Measurements from ENCODE around the gene ERICH6.

ERICH6 gene

GRCh38 chr3:150741497-150742140, 37.9 kb upstream of the ERICH6 start:
- Histone ChIP-seq H3K79me2 (ENCODE audit: control insufficient read depth, low read length) (no peaks in the 10 kb centered on the region), H3K27ac (ENCODE audit: low read depth, low read length) (no peak overlapping the region), H3K27me3 (ENCODE audit: control insufficient read depth, low read length) (peaks cover 27% of the 10 kb centered on the region), H3K9me3 (ENCODE audit: control insufficient read depth, insufficient read depth, low read length) (no peaks in the 10 kb centered on the region), H3K36me3 (ENCODE audit: control insufficient read depth, low read length) (no peaks in the 10 kb centered on the region), H3K4me1 (ENCODE audit: control insufficient read depth, low read length) (peaks cover 36% of the 10 kb centered on the region), H3K4me3 (ENCODE audit: low read length) (no peak overlapping the region), H4K20me1 (ENCODE audit: control insufficient read depth, insufficient read depth, low read depth, low read length) (peaks cover 18% of the 10 kb centered on the region; the same call in 1 of the 2 replicates), H3K4me2 (ENCODE audit: low read length) (no peak overlapping the region), H3F3A (ENCODE audit: control insufficient read depth, insufficient read depth) (0 out of 2 replicates have a peak, but pooled peaks cover 2% of the 10 kb centered on the region), H3K9me2 (replicated peaks; ENCODE audit: control insufficient read depth, low read length) (no peaks in the 10 kb centered on the region)
- TF ChIP-seq CTCF (IDR thresholded peaks at IDR 0.05; ENCODE audit: low read depth, low read length, poor library complexity, severe bottlenecking) (no peak), EZH2phosphoT487 (IDR thresholded peaks at IDR 0.05; ENCODE audit: borderline replicate concordance, low read length) (no peak)

GRCh38 chr3:150740733-150741496, 37.2 kb upstream of the ERICH6 start:
- Histone ChIP-seq H3F3A (ENCODE audit: control insufficient read depth, insufficient read depth) (0 out of 2 replicates have a peak, but pooled peaks cover 2% of the 10 kb centered on the region), H3K79me2 (ENCODE audit: control insufficient read depth, low read length) (no peaks in the 10 kb centered on the region), H3K27ac (ENCODE audit: low read depth, low read length) (no peak overlapping the region), H4K20me1 (ENCODE audit: control insufficient read depth, insufficient read depth, low read depth, low read length) (peaks cover 21% of the 10 kb centered on the region; the same call in 1 of the 2 replicates), H3K27me3 (ENCODE audit: control insufficient read depth, low read length) (peaks cover 32% of the 10 kb centered on the region), H3K4me2 (ENCODE audit: low read length) (no peak overlapping the region), H3K36me3 (ENCODE audit: control insufficient read depth, low read length) (no peaks in the 10 kb centered on the region), H3K9me2 (replicated peaks; ENCODE audit: control insufficient read depth, low read length) (no peaks in the 10 kb centered on the region), H3K4me1 (ENCODE audit: control insufficient read depth, low read length) (peaks cover 36% of the 10 kb centered on the region), H3K9me3 (ENCODE audit: control insufficient read depth, insufficient read depth, low read length) (no peaks in the 10 kb centered on the region), H3K4me3 (ENCODE audit: low read length) (no peak overlapping the region)
- TF ChIP-seq CTCF (IDR thresholded peaks at IDR 0.05; ENCODE audit: low read depth, low read length, poor library complexity, severe bottlenecking) (no peak), EZH2phosphoT487 (IDR thresholded peaks at IDR 0.05; ENCODE audit: borderline replicate concordance, low read length) (no peak)

- Histone ChIP-seq H3K36me3 (ENCODE audit: control insufficient read depth, low read length) (no peaks in the 10 kb centered on the region), H4K20me1 (ENCODE audit: control insufficient read depth, insufficient read depth, low read depth, low read length) (peaks cover 21% of the 10 kb centered on the region; the same call in 1 of the 2 replicates), H3K9me3 (ENCODE audit: control insufficient read depth, insufficient read depth, low read length) (no peaks in the 10 kb centered on the region), H3K4me2 (ENCODE audit: low read length) (peak overlapping the region; percentile 56), H3K27ac (ENCODE audit: low read depth, low read length) (no peak overlapping the region), H3F3A (ENCODE audit: control insufficient read depth, insufficient read depth) (0 out of 2 replicates have a peak, but pooled peaks cover 2% of the 10 kb centered on the region), H3K9me2 (replicated peaks; ENCODE audit: control insufficient read depth, low read length) (no peaks in the 10 kb centered on the region), H3K27me3 (ENCODE audit: control insufficient read depth, low read length) (peaks cover 39% of the 10 kb centered on the region), H3K79me2 (ENCODE audit: control insufficient read depth, low read length) (no peaks in the 10 kb centered on the region), H3K4me3 (ENCODE audit: low read length) (no peak overlapping the region), H3K4me1 (ENCODE audit: control insufficient read depth, low read length) (peaks cover 36% of the 10 kb centered on the region)
- no peak for TF ChIP-seq CTCF (IDR thresholded peaks at IDR 0.05; ENCODE audit: low read depth, low read length, poor library complexity, severe bottlenecking)
- no peak for TF ChIP-seq EZH2phosphoT487 (IDR thresholded peaks at IDR 0.05; ENCODE audit: borderline replicate concordance, low read length)
Observed at GRCh38 chr3:150739877-150740645, 36.3 kb upstream of the ERICH6 start.
